Endothelial cell of umbilical vein (primary cell): ENCODE data around the gene CELF1.

ENCODE experiments used
- JUN ChIP-seq: IDR thresholded peaks from 2 replicates; pipeline ENCODE4 v1.6.1; 2011; ENCODE audit warnings: borderline replicate concordance, low read depth; ENCODE audit not compliant: insufficient read length, insufficient read depth
- POLR2A ChIP-seq: IDR thresholded peaks from 2 replicates; pipeline ENCODE4 v1.6.1; 2012; ENCODE audit warnings: low read depth, mild to moderate bottlenecking, control low read depth, low read length
- POLR2AphosphoS5 ChIP-seq: IDR thresholded peaks from 2 replicates; pipeline ENCODE4 v1.6.1; 2012; ENCODE audit warnings: low read depth, mild to moderate bottlenecking, control low read depth, low read length, moderate library complexity; ENCODE audit not compliant: insufficient read depth
- TF ChIP-seq, protein P1 (sequence below), 2 donors: IDR thresholded peaks; 1 replicate in 1 of 2; 2 replicates in 1 of 2; pipeline ENCODE4 v1.5.1; 2011; ENCODE audit warnings: low read length in 2 of 2, mild to moderate bottlenecking in 2 of 2, moderate library complexity in 2 of 2, control low read depth in 1 of 2, inconsistent platforms in 1 of 2, low read depth in 1 of 2; ENCODE audit not compliant: insufficient read depth in 1 of 2; ENCODE audit errors: extremely low read depth in 1 of 2
- TF ChIP-seq, protein P2 (sequence below): IDR thresholded peaks from 2 replicates; pipeline ENCODE4 v1.6.1; 2011; ENCODE audit not compliant: insufficient read depth, insufficient read length

DNA sequence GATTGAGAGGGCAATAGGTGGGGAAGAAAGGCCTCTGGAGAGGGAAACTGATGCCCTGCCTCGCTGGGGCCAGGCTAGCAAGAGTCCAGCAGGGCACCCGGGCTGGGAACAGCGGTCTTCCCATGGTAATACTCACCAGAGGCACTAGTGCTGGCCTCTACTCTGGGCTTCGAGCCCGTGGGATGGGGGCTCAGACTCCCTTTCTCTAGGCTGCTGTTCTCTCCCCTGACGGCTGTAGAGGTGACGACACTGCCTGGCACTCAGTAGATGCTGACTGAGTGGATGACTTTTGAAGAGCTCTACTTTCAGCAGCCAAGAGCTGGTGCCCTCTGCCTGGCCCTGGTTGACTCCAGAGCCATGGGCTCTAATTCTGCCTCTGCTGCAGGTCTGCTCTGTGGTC, 42.1 kb upstream of the CELF1 start:
- TF ChIP-seq, protein P1, sequence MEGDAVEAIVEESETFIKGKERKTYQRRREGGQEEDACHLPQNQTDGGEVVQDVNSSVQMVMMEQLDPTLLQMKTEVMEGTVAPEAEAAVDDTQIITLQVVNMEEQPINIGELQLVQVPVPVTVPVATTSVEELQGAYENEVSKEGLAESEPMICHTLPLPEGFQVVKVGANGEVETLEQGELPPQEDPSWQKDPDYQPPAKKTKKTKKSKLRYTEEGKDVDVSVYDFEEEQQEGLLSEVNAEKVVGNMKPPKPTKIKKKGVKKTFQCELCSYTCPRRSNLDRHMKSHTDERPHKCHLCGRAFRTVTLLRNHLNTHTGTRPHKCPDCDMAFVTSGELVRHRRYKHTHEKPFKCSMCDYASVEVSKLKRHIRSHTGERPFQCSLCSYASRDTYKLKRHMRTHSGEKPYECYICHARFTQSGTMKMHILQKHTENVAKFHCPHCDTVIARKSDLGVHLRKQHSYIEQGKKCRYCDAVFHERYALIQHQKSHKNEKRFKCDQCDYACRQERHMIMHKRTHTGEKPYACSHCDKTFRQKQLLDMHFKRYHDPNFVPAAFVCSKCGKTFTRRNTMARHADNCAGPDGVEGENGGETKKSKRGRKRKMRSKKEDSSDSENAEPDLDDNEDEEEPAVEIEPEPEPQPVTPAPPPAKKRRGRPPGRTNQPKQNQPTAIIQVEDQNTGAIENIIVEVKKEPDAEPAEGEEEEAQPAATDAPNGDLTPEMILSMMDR (IDR thresholded peaks at IDR 0.05; ENCODE audit: extremely low read depth in 1 of 2, insufficient read depth in 1 of 2, low read depth in 1 of 2, low read length in 2 of 2), result no peak
- no peak for TF ChIP-seq JUN
- TF ChIP-seq POLR2A, result no peak
- TF ChIP-seq POLR2AphosphoS5, result no peak
- TF ChIP-seq, protein P2, sequence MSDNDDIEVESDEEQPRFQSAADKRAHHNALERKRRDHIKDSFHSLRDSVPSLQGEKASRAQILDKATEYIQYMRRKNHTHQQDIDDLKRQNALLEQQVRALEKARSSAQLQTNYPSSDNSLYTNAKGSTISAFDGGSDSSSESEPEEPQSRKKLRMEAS, result no peak
